Activated CD4-positive, alpha-beta T cell treated with anti-CD3 and anti-CD28 coated beads, Interleukin-2, amount 50 U/mL, for 4 hours (primary cell): Measurements from ENCODE around the gene FNIP1.
"Not testable (repeated sequence)": the region's sequence is repeated elsewhere in the genome, so short reads cannot be mapped to it uniquely, and the experiment has no call there.

ENCODE experiments used
- DNase-seq, 2 experiments: peaks; one replicate each; pipeline ENCODE4 v3.0.0-alpha.2; 2020

FNIP1 gene

GRCh38 chr5:131684051-131684450, 112.8 kb downstream of the FNIP1 start:
- DNase-seq, result no peak

- DNase-seq, result no peak
Measured at GRCh38 chr5:131682826-131683225, 114.0 kb downstream of the FNIP1 start.

GRCh38 chr5:131682175-131682574, 114.6 kb downstream of the FNIP1 start:
- no peak for DNase-seq

- no peak for DNase-seq
Measured at GRCh38 chr5:131679911-131680310, 116.9 kb downstream of the FNIP1 start.

- not testable (repeated sequence) for DNase-seq
Measured at GRCh38 chr5:131678273-131678672, 118.5 kb downstream of the FNIP1 start.

GRCh38 chr5:131677115-131677514, 119.7 kb downstream of the FNIP1 start:
- DNase-seq, result no peak

- no peak for DNase-seq
Measured at GRCh38 chr5:131672776-131673175, 124.0 kb downstream of the FNIP1 start.

- no peak for DNase-seq
Measured at GRCh38 chr5:131671994-131672655, 124.7 kb downstream of the FNIP1 start.

- DNase-seq, result no peak
Measured at GRCh38 chr5:131671409-131671808, 125.4 kb downstream of the FNIP1 start.

- DNase-seq, result no peak
Measured at GRCh38 chr5:131664929-131665328, 131.9 kb downstream of the FNIP1 start.

GRCh38 chr5:131661933-131662332, 134.9 kb downstream of the FNIP1 start:
- DNase-seq, result no peak

- DNase-seq, result no peak
Measured at GRCh38 chr5:131659841-131660240, 137.0 kb downstream of the FNIP1 start.

- no peak for DNase-seq
Measured at GRCh38 chr5:131659290-131659689, 137.5 kb downstream of the FNIP1 start.

- DNase-seq, result no peak
Measured at GRCh38 chr5:131654776-131655175, 142.0 kb downstream of the FNIP1 start.

- no peak for DNase-seq
Measured at GRCh38 chr5:131654309-131654708, 142.5 kb downstream of the FNIP1 start.

GRCh38 chr5:131649161-131649560, 147.7 kb downstream of the FNIP1 start:
- no peak for DNase-seq

GRCh38 chr5:131647048-131647769, 149.6 kb downstream of the FNIP1 start:
- DNase-seq, result no peak

GRCh38 chr5:131644822-131645221, 152.0 kb downstream of the FNIP1 start:
- no peak for DNase-seq

GRCh38 chr5:131644370-131644769, 152.4 kb downstream of the FNIP1 start:
- no peak for DNase-seq

- no peak for DNase-seq
Measured at GRCh38 chr5:131641494-131641893, 155.3 kb downstream of the FNIP1 start.

- DNase-seq, result peak; percentile 58 to 60
Measured at GRCh38 chr5:131640043-131640856, 156.6 kb downstream of the FNIP1 start.

GRCh38 chr5:131639148-131639547, 157.7 kb downstream of the FNIP1 start:
- DNase-seq, result no peak

GRCh38 chr5:131637694-131638093, 159.1 kb downstream of the FNIP1 start:
- DNase-seq, result no peak
